Measurements from ENCODE around the gene NOL6.

DNA sequence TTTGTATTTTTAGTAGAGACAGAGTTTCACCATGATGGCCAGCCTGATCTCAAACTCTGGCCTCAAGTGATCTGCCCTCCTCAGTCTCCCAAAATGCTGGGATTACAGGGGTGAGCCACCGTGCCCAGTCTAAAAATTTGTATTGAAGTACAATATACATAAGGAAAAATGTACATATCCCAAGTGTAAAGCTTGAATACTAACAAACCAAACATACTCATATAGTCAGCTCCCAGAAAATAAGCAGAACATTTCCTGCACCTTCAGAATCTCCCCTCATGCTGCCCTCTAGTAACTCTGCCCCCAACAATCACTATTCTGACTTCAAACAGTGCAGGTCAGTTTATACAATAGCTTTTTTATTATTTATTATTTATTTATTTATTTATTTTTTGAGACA is 1.6 kb upstream of the NOL6 start:
- TF ChIP-seq CHD1 (IDR thresholded peaks at IDR 0.05; ENCODE audit: low read length) (no peak), NFIX (CRISPR knock-in tag; IDR thresholded peaks at IDR 0.05; ENCODE audit: low read depth) (no peak)
- TF ChIP-seq, protein P1, sequence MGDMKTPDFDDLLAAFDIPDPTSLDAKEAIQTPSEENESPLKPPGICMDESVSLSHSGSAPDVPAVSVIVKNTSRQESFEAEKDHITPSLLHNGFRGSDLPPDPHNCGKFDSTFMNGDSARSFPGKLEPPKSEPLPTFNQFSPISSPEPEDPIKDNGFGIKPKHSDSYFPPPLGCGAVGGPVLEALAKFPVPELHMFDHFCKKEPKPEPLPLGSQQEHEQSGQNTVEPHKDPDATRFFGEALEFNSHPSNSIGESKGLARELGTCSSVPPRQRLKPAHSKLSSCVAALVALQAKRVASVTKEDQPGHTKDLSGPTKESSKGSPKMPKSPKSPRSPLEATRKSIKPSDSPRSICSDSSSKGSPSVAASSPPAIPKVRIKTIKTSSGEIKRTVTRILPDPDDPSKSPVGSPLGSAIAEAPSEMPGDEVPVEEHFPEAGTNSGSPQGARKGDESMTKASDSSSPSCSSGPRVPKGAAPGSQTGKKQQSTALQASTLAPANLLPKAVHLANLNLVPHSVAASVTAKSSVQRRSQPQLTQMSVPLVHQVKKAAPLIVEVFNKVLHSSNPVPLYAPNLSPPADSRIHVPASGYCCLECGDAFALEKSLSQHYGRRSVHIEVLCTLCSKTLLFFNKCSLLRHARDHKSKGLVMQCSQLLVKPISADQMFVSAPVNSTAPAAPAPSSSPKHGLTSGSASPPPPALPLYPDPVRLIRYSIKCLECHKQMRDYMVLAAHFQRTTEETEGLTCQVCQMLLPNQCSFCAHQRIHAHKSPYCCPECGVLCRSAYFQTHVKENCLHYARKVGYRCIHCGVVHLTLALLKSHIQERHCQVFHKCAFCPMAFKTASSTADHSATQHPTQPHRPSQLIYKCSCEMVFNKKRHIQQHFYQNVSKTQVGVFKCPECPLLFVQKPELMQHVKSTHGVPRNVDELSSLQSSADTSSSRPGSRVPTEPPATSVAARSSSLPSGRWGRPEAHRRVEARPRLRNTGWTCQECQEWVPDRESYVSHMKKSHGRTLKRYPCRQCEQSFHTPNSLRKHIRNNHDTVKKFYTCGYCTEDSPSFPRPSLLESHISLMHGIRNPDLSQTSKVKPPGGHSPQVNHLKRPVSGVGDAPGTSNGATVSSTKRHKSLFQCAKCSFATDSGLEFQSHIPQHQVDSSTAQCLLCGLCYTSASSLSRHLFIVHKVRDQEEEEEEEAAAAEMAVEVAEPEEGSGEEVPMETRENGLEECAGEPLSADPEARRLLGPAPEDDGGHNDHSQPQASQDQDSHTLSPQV (IDR thresholded peaks at IDR 0.05) = no peak
- TF ChIP-seq, protein P2, sequence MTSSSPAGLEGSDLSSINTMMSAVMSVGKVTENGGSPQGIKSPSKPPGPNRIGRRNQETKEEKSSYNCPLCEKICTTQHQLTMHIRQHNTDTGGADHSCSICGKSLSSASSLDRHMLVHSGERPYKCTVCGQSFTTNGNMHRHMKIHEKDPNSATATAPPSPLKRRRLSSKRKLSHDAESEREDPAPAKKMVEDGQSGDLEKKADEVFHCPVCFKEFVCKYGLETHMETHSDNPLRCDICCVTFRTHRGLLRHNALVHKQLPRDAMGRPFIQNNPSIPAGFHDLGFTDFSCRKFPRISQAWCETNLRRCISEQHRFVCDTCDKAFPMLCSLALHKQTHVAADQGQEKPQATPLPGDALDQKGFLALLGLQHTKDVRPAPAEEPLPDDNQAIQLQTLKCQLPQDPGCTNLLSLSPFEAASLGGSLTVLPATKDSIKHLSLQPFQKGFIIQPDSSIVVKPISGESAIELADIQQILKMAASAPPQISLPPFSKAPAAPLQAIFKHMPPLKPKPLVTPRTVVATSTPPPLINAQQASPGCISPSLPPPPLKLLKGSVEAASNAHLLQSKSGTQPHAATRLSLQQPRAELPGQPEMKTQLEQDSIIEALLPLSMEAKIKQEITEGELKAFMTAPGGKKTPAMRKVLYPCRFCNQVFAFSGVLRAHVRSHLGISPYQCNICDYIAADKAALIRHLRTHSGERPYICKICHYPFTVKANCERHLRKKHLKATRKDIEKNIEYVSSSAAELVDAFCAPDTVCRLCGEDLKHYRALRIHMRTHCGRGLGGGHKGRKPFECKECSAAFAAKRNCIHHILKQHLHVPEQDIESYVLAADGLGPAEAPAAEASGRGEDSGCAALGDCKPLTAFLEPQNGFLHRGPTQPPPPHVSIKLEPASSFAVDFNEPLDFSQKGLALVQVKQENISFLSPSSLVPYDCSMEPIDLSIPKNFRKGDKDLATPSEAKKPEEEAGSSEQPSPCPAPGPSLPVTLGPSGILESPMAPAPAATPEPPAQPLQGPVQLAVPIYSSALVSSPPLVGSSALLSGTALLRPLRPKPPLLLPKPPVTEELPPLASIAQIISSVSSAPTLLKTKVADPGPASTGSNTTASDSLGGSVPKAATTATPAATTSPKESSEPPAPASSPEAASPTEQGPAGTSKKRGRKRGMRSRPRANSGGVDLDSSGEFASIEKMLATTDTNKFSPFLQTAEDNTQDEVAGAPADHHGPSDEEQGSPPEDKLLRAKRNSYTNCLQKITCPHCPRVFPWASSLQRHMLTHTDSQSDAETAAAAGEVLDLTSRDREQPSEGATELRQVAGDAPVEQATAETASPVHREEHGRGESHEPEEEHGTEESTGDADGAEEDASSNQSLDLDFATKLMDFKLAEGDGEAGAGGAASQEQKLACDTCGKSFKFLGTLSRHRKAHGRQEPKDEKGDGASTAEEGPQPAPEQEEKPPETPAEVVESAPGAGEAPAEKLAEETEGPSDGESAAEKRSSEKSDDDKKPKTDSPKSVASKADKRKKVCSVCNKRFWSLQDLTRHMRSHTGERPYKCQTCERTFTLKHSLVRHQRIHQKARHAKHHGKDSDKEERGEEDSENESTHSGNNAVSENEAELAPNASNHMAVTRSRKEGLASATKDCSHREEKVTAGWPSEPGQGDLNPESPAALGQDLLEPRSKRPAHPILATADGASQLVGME (CRISPR knock-in tag; IDR thresholded peaks at IDR 0.05) = no peak
- TF ChIP-seq, protein P3, sequence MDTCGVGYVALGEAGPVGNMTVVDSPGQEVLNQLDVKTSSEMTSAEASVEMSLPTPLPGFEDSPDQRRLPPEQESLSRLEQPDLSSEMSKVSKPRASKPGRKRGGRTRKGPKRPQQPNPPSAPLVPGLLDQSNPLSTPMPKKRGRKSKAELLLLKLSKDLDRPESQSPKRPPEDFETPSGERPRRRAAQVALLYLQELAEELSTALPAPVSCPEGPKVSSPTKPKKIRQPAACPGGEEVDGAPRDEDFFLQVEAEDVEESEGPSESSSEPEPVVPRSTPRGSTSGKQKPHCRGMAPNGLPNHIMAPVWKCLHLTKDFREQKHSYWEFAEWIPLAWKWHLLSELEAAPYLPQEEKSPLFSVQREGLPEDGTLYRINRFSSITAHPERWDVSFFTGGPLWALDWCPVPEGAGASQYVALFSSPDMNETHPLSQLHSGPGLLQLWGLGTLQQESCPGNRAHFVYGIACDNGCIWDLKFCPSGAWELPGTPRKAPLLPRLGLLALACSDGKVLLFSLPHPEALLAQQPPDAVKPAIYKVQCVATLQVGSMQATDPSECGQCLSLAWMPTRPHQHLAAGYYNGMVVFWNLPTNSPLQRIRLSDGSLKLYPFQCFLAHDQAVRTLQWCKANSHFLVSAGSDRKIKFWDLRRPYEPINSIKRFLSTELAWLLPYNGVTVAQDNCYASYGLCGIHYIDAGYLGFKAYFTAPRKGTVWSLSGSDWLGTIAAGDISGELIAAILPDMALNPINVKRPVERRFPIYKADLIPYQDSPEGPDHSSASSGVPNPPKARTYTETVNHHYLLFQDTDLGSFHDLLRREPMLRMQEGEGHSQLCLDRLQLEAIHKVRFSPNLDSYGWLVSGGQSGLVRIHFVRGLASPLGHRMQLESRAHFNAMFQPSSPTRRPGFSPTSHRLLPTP (IDR thresholded peaks at IDR 0.05; ENCODE audit: borderline replicate concordance, extremely low read depth, insufficient read length) = no peak
